ENCODE results near the gene CD82. TPM values are rescaled to one million over a fixed set of nuclear protein-coding genes. Genes with fewer than 3 reads are reported as not detected.

Gene CD82
- total and polyA plus RNA-seq, 11 donors, result 20.1 to 76.2 (median 37.3) TPM

DNA sequence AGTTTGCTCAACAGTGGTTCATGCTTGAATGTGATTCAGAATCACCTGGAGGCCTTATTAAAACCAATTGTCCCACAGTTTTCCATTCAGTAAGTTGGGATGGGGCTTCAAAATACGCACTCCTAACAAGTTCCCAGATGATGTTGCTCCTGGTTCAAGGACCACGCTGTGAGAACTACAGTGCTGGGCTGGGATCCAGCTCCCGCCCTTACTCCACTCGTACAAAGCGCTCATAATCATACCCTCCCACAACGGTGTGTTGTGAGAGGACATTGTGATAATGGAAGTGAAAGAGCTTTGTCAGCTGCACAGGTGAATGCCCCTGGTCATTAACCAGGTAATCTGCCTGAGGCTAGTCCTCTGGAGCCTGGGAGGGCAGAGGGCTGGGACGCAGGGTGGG, 1.3 kb upstream of the CD82 start:
- H3K4me3 ChIP-seq, result peak overlapping the region in 9 of 12 donors; percentile 53 to 74 (median 61)
- H3K9me3 ChIP-seq, result no peaks in the 10 kb centered on the region
- 29 to 42% (median 39%) methylated on average over 7 of the region's 7 CpGs for WGBS, 4 donors
- DNase-seq (no peak), ATAC-seq (no peak)
- TF ChIP-seq POLR2A (IDR thresholded peaks at IDR 0.05) (no peak), CTCF (IDR thresholded peaks at IDR 0.05) (no peak)
- intact Hi-C loops (cut with DNase I), result loop anchor here in 8 of 10 donors (2.0 to 10.0 kb wide), 8 partner anchors 47 to 541 kb away; partner anchors contain the start of gene TSPAN18 (in 2 of the 8)
- no peaks in the 10 kb centered on the region for H3K36me3 ChIP-seq
- peaks cover 14 to 62% (median 38%) of the 10 kb centered on the region in 12 donors for H3K4me1 ChIP-seq
- no peaks in the 10 kb centered on the region for H3K27me3 ChIP-seq
- peak overlapping the region; percentile 90 to 99 (median 96) for H3K27ac ChIP-seq

DNA sequence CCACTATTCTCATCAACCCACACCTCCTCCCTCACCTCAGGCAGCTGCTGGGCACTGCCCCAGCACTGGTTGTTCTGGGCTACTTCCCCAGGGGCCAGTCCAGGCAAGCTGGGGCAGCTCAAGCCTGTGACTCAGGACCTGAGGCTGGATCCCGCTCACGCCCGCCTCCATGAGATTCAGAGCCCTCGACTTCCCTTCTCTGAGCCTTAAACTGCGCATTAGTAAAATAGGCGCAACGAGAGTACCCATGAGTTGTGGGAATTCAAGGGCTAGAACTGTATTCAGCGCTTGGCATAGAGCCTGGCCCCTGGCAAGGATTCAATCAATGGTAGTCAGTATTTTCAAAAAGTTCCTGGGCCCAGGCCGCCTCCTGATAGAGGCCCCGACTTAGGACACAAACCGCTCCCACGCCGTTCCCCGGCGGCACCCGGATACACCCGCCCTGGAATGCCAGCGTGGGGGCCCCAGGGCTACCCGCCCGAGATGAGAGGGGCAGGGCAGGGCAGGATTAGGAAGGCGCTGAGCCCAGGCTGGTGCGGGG, 723 bp upstream of the CD82 start:
- peak; percentile 74 to 93 (median 89) for DNase-seq
- peak; percentile 64 to 71 (median 66) for ATAC-seq
- intact Hi-C loops (cut with DNase I), result loop anchor here (2.0 to 10.0 kb wide), 12 partner anchors 38 to 540 kb away; partner anchors contain the start of gene TSPAN18 (in 3 of the 10)
- peak overlapping the region; percentile 90 to 99 (median 96) for H3K27ac ChIP-seq
- whole genome bisulfite sequencing, 4 donors, result 2 to 4% (median 2%) methylated on average over 22 of the region's 22 CpGs
- peaks cover 20 to 62% (median 42%) of the 10 kb centered on the region in 12 donors for H3K4me1 ChIP-seq
- no peaks in the 10 kb centered on the region for H3K27me3 ChIP-seq
- no peaks in the 10 kb centered on the region for H3K36me3 ChIP-seq
- peak in 1 of 2 donors; percentile 70 for TF ChIP-seq POLR2A (IDR thresholded peaks at IDR 0.05)
- TF ChIP-seq CTCF (IDR thresholded peaks at IDR 0.05), result no peak
- peak overlapping the region; percentile 21 to 74 (median 60) for H3K4me3 ChIP-seq
- H3K9me3 ChIP-seq, result no peaks in the 10 kb centered on the region

DNA sequence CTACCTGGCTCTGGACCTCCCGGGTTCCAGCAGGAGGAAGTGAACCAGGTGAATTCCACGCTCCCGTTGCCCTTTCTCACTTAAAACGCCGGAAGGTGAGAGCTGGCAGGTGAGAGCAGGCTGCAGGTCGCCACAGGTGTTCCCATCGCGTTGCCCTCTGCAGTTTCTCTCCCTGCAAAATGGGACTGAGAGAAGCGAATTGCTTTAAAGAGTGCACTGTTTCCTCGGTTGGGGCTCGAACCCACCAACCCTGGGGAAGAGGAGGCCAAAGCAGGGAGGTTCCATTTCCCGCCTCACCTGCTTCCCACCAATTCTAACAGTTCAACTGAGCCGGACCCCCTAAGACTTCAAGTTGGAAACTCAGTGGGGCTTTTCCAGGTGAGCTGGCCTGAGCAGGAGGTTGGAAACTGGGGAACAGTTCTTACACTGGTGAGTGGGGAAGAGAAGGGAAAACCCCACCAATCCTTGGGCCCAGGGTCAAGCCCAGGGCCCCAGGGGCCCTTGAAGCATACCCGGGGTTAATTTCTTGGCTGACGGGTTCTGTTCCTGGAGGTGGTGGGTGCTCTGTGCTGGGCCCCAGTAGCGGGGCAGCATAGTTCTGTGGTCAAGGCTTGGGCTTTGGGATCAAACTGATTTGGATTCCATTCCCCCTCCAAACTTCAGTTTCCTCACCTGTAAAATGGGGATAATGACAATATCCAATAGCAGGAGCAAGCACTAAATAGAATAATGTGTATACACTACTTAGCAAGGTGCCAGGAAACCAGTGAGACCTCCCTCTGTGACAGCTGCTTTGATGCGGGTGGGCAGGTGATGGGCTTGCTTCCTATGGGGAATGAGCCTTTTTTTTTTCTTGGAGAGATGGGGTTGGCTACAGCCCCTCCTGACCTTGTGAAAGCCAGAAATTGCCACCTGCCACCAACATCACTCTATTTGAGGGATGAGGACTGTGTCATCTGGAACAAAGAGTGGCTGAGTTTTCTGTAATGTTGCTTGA, 788 bp downstream of the CD82 start:
- no peak for DNase-seq
- intact Hi-C loops (cut with DNase I), result loop anchor here in 9 of 10 donors (2.0 to 10.0 kb wide), 9 partner anchors 36 to 539 kb away; partner anchors contain the start of gene TSPAN18 (in 3 of the 9)
- Histone ChIP-seq H3K27ac (peak overlapping the region in 11 of 12 donors; percentile 39 to 99 (median 67)), H3K36me3 (no peaks in the 10 kb centered on the region), H3K4me3 (peak overlapping the region; percentile 28 to 74 (median 60)), H3K4me1 (peaks cover 20 to 70% (median 52%) of the 10 kb centered on the region in 12 donors), H3K9me3 (no peaks in the 10 kb centered on the region), H3K27me3 (no peaks in the 10 kb centered on the region)
- WGBS, 4 donors, result 40 to 56% (median 46%) methylated on average over 16 to 17 of the region's 17 CpGs
- TF ChIP-seq POLR2A (IDR thresholded peaks at IDR 0.05) (no peak), CTCF (IDR thresholded peaks at IDR 0.05) (no peak)
- no peak for ATAC-seq
